Activated CD8-positive, alpha-beta T cell treated with anti-CD3 and anti-CD28 coated beads, Interleukin-2, amount 10 ng/mL, durations not matched to agents 7 days and 5 days (primary cell): ENCODE measurements around the gene CAPN5. TPM values are rescaled to one million over a fixed set of nuclear protein-coding genes. Genes with fewer than 3 reads are reported as not detected.

Experiments used
- ATAC-seq: fragments of 150-1000 bp; cut with Tn5 transposase; one replicate; pipeline ENCODE4 v1.10.0; 2021; ENCODE audit warnings: moderate library complexity
- CTCF ChIA-PET: fragments of 350-600 bp; sonication (Branson Sonifier 250); formaldehyde crosslinking; loops from one replicate; lab custom pipeline; 2021; ENCODE audit warnings: antibody characterized with exemption; lab: Charles Lee
- POLR2A ChIA-PET: fragments of 350-600 bp; sonication (Branson Sonifier 250); formaldehyde crosslinking; loops from one replicate; lab custom pipeline; 2021; ENCODE audit warnings: antibody characterized with exemption; lab: Charles Lee
- DNase-seq: peaks from one replicate; pipeline ENCODE4 v3.0.0-alpha.2; 2020
- H3K27ac Mint-ChIP-seq: one replicate; pipeline ENCODE4 v1.8.0; 2021; ENCODE audit warnings: mild to moderate bottlenecking, mixed read lengths
- H3K27me3 Mint-ChIP-seq: one replicate; pipeline ENCODE4 v1.8.0; 2021; ENCODE audit warnings: low read depth, mixed read lengths
- H3K36me3 Mint-ChIP-seq: one replicate; pipeline ENCODE4 v1.8.0; 2021; ENCODE audit warnings: low read depth, mixed read lengths
- H3K4me1 Mint-ChIP-seq: one replicate; pipeline ENCODE4 v1.8.0; 2021; ENCODE audit warnings: low read depth, mixed read lengths
- H3K4me3 Mint-ChIP-seq: one replicate; pipeline ENCODE4 v1.8.0; 2021; ENCODE audit warnings: mild to moderate bottlenecking, mixed read lengths
- H3K9me3 Mint-ChIP-seq: one replicate; pipeline ENCODE4 v1.8.0; 2022; ENCODE audit warnings: mixed read lengths; ENCODE audit not compliant: insufficient read depth
- total RNA-seq, 2 experiments: library from RNA; stranded (reverse); gene quantifications; one replicate each; pipeline ENCODE4 v1.2.3, GENCODE V29; 2021

Gene CAPN5
- total RNA-seq, 2 experiments from 2014 or later, result 1.0 to 1.4 TPM

DNA sequence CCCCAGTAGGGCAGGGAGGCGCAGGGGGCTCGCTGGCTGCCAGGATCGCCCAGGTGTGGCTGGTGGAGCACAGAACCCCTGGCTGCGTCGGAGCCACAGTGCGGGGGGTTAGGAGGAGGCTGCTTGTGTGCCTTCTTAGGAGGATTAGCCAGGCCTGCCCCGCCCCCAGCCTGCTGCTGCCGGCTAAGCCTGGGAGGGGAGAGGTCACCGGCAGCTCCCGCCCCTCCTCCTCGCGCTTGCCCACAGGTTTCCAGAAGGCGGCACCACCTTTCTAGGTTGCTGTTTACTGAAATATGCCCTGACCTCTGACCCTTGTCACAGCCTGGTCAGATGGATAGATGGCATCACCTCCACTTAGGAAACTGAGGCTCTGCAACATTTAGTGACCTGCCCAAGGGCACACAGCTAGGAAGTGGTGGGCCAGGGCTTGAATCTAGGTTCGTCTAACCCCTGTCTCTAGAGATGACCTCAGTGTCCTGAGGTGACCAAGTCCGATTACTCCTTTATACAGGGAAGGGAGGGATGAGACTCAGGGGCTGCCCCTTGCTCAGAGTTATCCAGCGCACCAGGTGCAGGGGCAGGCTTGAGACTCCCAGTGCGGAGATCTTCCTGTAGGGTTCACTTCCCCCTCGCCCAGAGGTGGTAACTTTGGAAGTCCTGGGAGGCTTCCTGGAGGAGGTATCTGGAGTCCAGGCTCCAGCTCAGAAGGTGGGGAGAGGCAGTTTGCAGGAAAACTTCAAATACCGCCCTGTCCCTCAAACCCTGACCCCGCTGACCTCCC lies 105.3 kb downstream of the CAPN5 start:
- peaks cover 2% of the 10 kb centered on the region for H3K4me1 Mint-ChIP-seq
- peaks cover 4% of the 10 kb centered on the region for H3K27me3 Mint-ChIP-seq
- ATAC-seq, result no peak
- H3K36me3 Mint-ChIP-seq, result no peaks in the 10 kb centered on the region
- CTCF ChIA-PET, result no interaction called here
- POLR2A ChIA-PET, result no interaction called here
- DNase-seq, result no peak
- H3K4me3 Mint-ChIP-seq, result no peak overlapping the region
- no peaks in the 10 kb centered on the region for H3K9me3 Mint-ChIP-seq
- no peak overlapping the region for H3K27ac Mint-ChIP-seq

GRCh38 chr11:77172666-77172982 lies 105.9 kb downstream of the CAPN5 start:
- CTCF ChIA-PET, result no interaction called here
- Mint-ChIP-seq H3K27ac (no peak overlapping the region), H3K4me3 (no peak overlapping the region), H3K4me1 (peaks cover 2% of the 10 kb centered on the region), H3K9me3 (no peaks in the 10 kb centered on the region), H3K27me3 (peaks cover 4% of the 10 kb centered on the region), H3K36me3 (no peaks in the 10 kb centered on the region)
- DNase-seq (no peak), ATAC-seq (no peak)
- POLR2A ChIA-PET, result no interaction called here

DNA sequence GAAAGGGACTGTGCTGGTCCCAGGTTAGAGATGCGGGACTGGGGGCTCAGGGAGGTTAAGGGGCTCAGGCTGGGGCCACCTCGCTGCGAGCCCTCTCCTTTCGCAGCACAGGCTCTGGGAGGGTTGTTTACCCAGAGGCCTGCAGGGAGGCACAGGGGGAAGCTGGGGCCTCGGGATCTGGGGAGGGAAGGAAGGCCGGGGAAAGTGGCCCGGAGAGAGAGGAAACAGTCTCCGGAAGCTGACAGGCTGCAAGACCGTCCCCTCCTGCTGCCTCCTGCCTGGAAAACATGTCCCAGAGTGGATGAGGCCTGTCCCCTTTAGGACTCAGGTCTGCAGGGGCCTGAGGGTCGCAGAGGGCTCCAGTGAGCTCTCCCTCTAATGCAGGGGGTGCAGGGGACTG lies 106.7 kb downstream of the CAPN5 start:
- Mint-ChIP-seq H3K27me3 (peaks cover 4% of the 10 kb centered on the region), H3K9me3 (no peaks in the 10 kb centered on the region), H3K27ac (no peak overlapping the region), H3K36me3 (no peaks in the 10 kb centered on the region), H3K4me3 (no peak overlapping the region), H3K4me1 (peaks cover 2% of the 10 kb centered on the region)
- DNase-seq, result no peak
- ATAC-seq, result no peak
- ChIA-PET POLR2A (no interaction called here), CTCF (interaction anchor here (1.9 kb wide), 1 partner anchor 46 kb away, joined by 9 read pairs; no protein-coding TSS in a partner anchor)

DNA sequence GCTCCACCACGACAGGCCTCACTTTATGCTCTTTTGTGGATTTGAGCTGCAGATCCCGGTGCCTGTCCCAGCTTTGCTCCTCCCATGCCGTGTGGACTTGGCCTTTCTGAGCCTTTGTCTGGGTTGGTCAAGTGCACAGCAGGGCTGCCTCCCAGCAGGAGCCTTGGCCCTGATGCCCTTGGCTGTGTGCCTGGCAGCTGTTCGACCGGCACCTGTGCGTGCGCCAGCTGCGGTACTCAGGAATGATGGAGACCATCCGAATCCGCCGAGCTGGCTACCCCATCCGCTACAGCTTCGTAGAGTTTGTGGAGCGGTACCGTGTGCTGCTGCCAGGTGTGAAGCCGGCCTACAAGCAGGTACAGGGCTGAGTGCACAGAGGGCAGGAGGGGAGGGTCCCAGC lies 107.8 kb downstream of the CAPN5 start:
- ChIA-PET POLR2A (no interaction called here), CTCF (interaction anchor here (0.9 to 1.9 kb wide), 2 partner anchors 47 to 255 kb away, joined by 3 to 9 read pairs; no protein-coding TSS in a partner anchor)
- H3K27ac Mint-ChIP-seq, result no peak overlapping the region
- H3K4me3 Mint-ChIP-seq, result no peak overlapping the region
- no peaks in the 10 kb centered on the region for H3K9me3 Mint-ChIP-seq
- H3K4me1 Mint-ChIP-seq, result peaks cover 2% of the 10 kb centered on the region
- DNase-seq (no peak), ATAC-seq (no peak)
- no peaks in the 10 kb centered on the region for H3K36me3 Mint-ChIP-seq
- H3K27me3 Mint-ChIP-seq, result no peaks in the 10 kb centered on the region

DNA sequence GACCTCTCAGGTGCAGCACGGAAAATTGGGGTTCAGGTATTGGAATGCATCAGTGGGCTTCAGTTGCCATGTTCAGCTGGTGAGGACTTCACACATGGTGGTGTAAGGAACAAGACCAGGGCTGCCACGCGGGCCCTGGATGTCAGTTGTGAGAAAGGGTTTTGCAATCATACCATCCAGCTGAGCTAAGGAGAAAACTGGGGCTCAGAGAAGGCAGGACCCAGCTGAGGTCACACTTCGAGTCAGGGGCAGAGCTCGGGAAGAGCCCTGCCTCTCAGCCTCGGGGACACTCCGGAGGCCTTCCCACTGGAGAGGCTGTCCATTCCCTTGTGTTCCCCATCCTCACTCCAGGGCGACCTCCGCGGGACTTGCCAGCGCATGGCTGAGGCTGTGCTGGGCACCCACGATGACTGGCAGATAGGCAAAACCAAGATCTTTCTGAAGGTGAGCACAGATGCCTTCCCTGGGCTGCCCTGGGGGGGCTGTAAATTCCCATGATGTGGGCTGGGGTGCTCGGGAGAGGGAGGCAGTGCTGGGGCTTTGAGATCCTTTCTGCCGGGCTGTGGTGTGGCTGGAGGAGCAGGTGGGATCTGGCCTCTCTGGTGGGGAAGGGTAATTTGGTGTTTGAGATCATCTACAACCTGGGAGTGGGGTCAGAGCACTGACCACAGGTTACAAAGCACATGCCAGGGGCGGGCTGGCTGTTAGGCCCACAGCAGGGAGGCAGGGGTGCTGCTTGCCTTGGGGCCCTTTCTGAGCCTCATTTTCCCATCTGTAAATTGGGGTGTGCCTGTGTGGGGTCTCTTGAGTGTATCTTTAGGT lies 108.5 kb downstream of the CAPN5 start:
- H3K27ac Mint-ChIP-seq, result no peak overlapping the region
- H3K4me1 Mint-ChIP-seq, result peaks cover 2% of the 10 kb centered on the region
- H3K36me3 Mint-ChIP-seq, result no peaks in the 10 kb centered on the region
- ChIA-PET CTCF (interaction anchor here (0.9 to 1.9 kb wide), 3 partner anchors 13 to 255 kb away, joined by 3 to 9 read pairs (median 6); no protein-coding TSS in a partner anchor), POLR2A (no interaction called here)
- no peak overlapping the region for H3K4me3 Mint-ChIP-seq
- H3K9me3 Mint-ChIP-seq, result no peaks in the 10 kb centered on the region
- H3K27me3 Mint-ChIP-seq, result no peaks in the 10 kb centered on the region
- DNase-seq, result no peak
- ATAC-seq, result no peak

Other genes starting within 250 kb of the CAPN5 start
- gene ACER3, start 206.1 kb upstream of the CAPN5 start, total RNA-seq, result 10 to 100 TPM in 1 of 2 experiments, 1 to 10 TPM in 1; 9.4 to 13.8 TPM
- not detected for gene B3GNT6, start 32.6 kb upstream of the CAPN5 start, total RNA-seq
- not detected for gene OMP, start 35.9 kb downstream of the CAPN5 start, total RNA-seq
- gene MYO7A, start 61.3 kb downstream of the CAPN5 start, total RNA-seq, result not detected
- gene GDPD4, start 234.7 kb downstream of the CAPN5 start, total RNA-seq, result not detected